ENCODE measurements around the gene USP22.

GRCh38 chr17:21024024-21024423 is 18.8 kb downstream of the USP22 start:
- TF ChIP-seq CTCF (IDR thresholded peaks at IDR 0.05) (no peak), POLR2AphosphoS5 (IDR thresholded peaks at IDR 0.05; ENCODE audit: low read depth, low read length) (no peak), REST (IDR thresholded peaks at IDR 0.05; ENCODE audit: insufficient read depth in 1 of 2, low read depth in 2 of 2, low read length in 1 of 2) (no peak), SIN3A (IDR thresholded peaks at IDR 0.05; ENCODE audit: borderline replicate concordance, insufficient read depth, low read depth, low read length) (no peak)
